Endothelial cell of umbilical vein (primary cell): ENCODE data around the gene ZC3H14.

Source experiments
- EZH2 ChIP-seq: IDR thresholded peaks from 2 replicates; pipeline ENCODE4 v1.6.1; 2012; ENCODE audit warnings: borderline replicate concordance, low read depth, mild to moderate bottlenecking, moderate library complexity, low read length, inconsistent platforms; ENCODE audit not compliant: severe bottlenecking
- GATA2 ChIP-seq: IDR thresholded peaks from 2 replicates; pipeline ENCODE4 v1.7.0; 2011; ENCODE audit warnings: low read depth, mild to moderate bottlenecking, moderate library complexity, mixed read lengths, low read length; ENCODE audit not compliant: insufficient read length, insufficient read depth
- JUN ChIP-seq: IDR thresholded peaks from 2 replicates; pipeline ENCODE4 v1.6.1; 2011; ENCODE audit warnings: borderline replicate concordance, low read depth; ENCODE audit not compliant: insufficient read length, insufficient read depth
- MYC ChIP-seq: IDR thresholded peaks from one replicate; pipeline ENCODE4 v1.6.1; 2011; ENCODE audit warnings: mild to moderate bottlenecking, low read depth, low read length
- POLR2A ChIP-seq: IDR thresholded peaks from 2 replicates; pipeline ENCODE4 v1.6.1; 2012; ENCODE audit warnings: low read depth, mild to moderate bottlenecking, control low read depth, low read length
- POLR2AphosphoS5 ChIP-seq: IDR thresholded peaks from 2 replicates; pipeline ENCODE4 v1.6.1; 2012; ENCODE audit warnings: low read depth, mild to moderate bottlenecking, control low read depth, low read length, moderate library complexity; ENCODE audit not compliant: insufficient read depth
- TF ChIP-seq, protein P1 (sequence below), 2 donors: IDR thresholded peaks; 1 replicate in 1 of 2; 2 replicates in 1 of 2; pipeline ENCODE4 v1.5.1; 2011; ENCODE audit warnings: low read length in 2 of 2, mild to moderate bottlenecking in 2 of 2, moderate library complexity in 2 of 2, control low read depth in 1 of 2, inconsistent platforms in 1 of 2, low read depth in 1 of 2; ENCODE audit not compliant: insufficient read depth in 1 of 2; ENCODE audit errors: extremely low read depth in 1 of 2
- TF ChIP-seq, protein P2 (sequence below): IDR thresholded peaks from 2 replicates; pipeline ENCODE4 v1.6.1; 2011; ENCODE audit not compliant: insufficient read depth, insufficient read length

DNA sequence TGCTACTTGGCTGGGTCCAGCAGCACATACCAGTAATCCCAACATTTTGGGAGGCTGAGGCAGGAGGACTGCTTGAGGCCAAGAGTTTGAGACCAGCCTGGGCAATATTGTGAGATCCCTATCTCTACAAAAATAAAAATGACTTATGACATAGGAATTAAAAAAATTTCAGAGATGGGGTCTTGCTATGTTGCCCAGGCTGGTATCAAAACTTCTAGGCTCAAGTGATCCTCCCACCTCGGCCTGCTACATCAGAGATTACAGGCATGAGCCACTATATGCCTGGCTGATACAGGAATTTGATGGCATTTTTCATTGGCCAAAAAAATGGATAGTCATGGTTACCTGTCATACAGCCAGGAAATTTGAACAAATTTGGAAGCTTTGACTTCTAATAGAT lies 54.6 kb downstream of the ZC3H14 start:
- TF ChIP-seq POLR2A: no peak
- TF ChIP-seq, protein P1, sequence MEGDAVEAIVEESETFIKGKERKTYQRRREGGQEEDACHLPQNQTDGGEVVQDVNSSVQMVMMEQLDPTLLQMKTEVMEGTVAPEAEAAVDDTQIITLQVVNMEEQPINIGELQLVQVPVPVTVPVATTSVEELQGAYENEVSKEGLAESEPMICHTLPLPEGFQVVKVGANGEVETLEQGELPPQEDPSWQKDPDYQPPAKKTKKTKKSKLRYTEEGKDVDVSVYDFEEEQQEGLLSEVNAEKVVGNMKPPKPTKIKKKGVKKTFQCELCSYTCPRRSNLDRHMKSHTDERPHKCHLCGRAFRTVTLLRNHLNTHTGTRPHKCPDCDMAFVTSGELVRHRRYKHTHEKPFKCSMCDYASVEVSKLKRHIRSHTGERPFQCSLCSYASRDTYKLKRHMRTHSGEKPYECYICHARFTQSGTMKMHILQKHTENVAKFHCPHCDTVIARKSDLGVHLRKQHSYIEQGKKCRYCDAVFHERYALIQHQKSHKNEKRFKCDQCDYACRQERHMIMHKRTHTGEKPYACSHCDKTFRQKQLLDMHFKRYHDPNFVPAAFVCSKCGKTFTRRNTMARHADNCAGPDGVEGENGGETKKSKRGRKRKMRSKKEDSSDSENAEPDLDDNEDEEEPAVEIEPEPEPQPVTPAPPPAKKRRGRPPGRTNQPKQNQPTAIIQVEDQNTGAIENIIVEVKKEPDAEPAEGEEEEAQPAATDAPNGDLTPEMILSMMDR (IDR thresholded peaks at IDR 0.05; ENCODE audit: extremely low read depth in 1 of 2, insufficient read depth in 1 of 2, low read depth in 1 of 2, low read length in 2 of 2): no peak
- TF ChIP-seq EZH2: no peak
- TF ChIP-seq POLR2AphosphoS5: no peak
- no peak for TF ChIP-seq MYC
- TF ChIP-seq GATA2: no peak
- TF ChIP-seq, protein P2, sequence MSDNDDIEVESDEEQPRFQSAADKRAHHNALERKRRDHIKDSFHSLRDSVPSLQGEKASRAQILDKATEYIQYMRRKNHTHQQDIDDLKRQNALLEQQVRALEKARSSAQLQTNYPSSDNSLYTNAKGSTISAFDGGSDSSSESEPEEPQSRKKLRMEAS: no peak
- TF ChIP-seq JUN: no peak
